ENCODE results near the gene KIAA0408. TPM values are rescaled to one million over a fixed set of nuclear protein-coding genes. Genes with fewer than 3 reads are reported as not detected.
A peak's percentile ranks its signal among the peaks of the same experiment; 100 is the strongest.

Gene KIAA0408
- polyA plus RNA-seq, 3 donors from 2014 or later = not detected

GRCh38 chr6:127475823-127476176, 16.6 kb upstream of the KIAA0408 start:
- H3K4me3 Mint-ChIP-seq = no peak overlapping the region
- H3K27me3 Mint-ChIP-seq (ENCODE audit: low read depth in 3 of 3) = peaks cover 4 to 7% (median 6%) of the 10 kb centered on the region in 3 donors
- H3K36me3 Mint-ChIP-seq = peaks cover 0 to 3% (median 0%) of the 10 kb centered on the region in 3 donors
- no peaks in the 10 kb centered on the region for H3K4me1 Mint-ChIP-seq
- H3K27ac Mint-ChIP-seq = no peak overlapping the region
- H3K9me3 Mint-ChIP-seq = no peaks in the 10 kb centered on the region
- DNase-seq = no peak

GRCh38 chr6:127475135-127475822, 16.1 kb upstream of the KIAA0408 start:
- Mint-ChIP-seq H3K4me3 (no peak overlapping the region), H3K36me3 (peaks cover 0 to 3% (median 0%) of the 10 kb centered on the region in 3 donors), H3K4me1 (no peaks in the 10 kb centered on the region), H3K27ac (no peak overlapping the region), H3K27me3 (ENCODE audit: low read depth in 3 of 3) (peaks cover 4 to 7% (median 6%) of the 10 kb centered on the region in 3 donors), H3K9me3 (no peaks in the 10 kb centered on the region)
- DNase-seq = no peak

- Mint-ChIP-seq H3K4me3 (no peak overlapping the region), H3K27ac (no peak overlapping the region), H3K36me3 (no peaks in the 10 kb centered on the region), H3K27me3 (ENCODE audit: low read depth in 3 of 3) (peaks cover 0 to 3% (median 3%) of the 10 kb centered on the region in 3 donors), H3K4me1 (no peaks in the 10 kb centered on the region), H3K9me3 (no peaks in the 10 kb centered on the region)
- DNase-seq = no peak
These were observed 12.4 kb upstream of the KIAA0408 start for GRCh38 chr6:127471379-127472255.

GRCh38 chr6:127468936-127469335, 9.7 kb upstream of the KIAA0408 start:
- H3K4me3 Mint-ChIP-seq = no peak overlapping the region
- DNase-seq = no peak
- no peak overlapping the region for H3K27ac Mint-ChIP-seq
- no peaks in the 10 kb centered on the region for H3K4me1 Mint-ChIP-seq
- H3K36me3 Mint-ChIP-seq = no peaks in the 10 kb centered on the region
- no peaks in the 10 kb centered on the region for H3K27me3 Mint-ChIP-seq (ENCODE audit: low read depth in 3 of 3)
- H3K9me3 Mint-ChIP-seq = peaks cover 0 to 2% (median 0%) of the 10 kb centered on the region in 6 donors

GRCh38 chr6:127466416-127466815, 7.2 kb upstream of the KIAA0408 start:
- no peak for DNase-seq
- Mint-ChIP-seq H3K4me3 (no peak overlapping the region), H3K27ac (no peak overlapping the region), H3K27me3 (ENCODE audit: low read depth in 3 of 3) (peaks cover 0 to 3% (median 0%) of the 10 kb centered on the region in 3 donors), H3K9me3 (peaks cover 0 to 2% (median 0%) of the 10 kb centered on the region in 6 donors), H3K4me1 (no peaks in the 10 kb centered on the region), H3K36me3 (no peaks in the 10 kb centered on the region)

- Mint-ChIP-seq H3K36me3 (no peaks in the 10 kb centered on the region), H3K4me3 (no peak overlapping the region), H3K4me1 (no peaks in the 10 kb centered on the region), H3K9me3 (peaks cover 0 to 2% (median 0%) of the 10 kb centered on the region in 6 donors), H3K27ac (no peak overlapping the region), H3K27me3 (ENCODE audit: low read depth in 3 of 3) (peaks cover 0 to 4% (median 3%) of the 10 kb centered on the region in 3 donors)
- peak in 2 of 3 donors; percentile 19 to 37 for DNase-seq
These were observed 5.8 kb upstream of the KIAA0408 start for GRCh38 chr6:127464881-127465459.

- no peak for DNase-seq
- Mint-ChIP-seq H3K9me3 (peaks cover 0 to 2% (median 0%) of the 10 kb centered on the region in 6 donors), H3K4me3 (no peak overlapping the region), H3K27ac (no peak overlapping the region), H3K4me1 (no peaks in the 10 kb centered on the region), H3K36me3 (no peaks in the 10 kb centered on the region), H3K27me3 (ENCODE audit: low read depth in 3 of 3) (peaks cover 0 to 4% (median 3%) of the 10 kb centered on the region in 3 donors)
These were observed 5.1 kb upstream of the KIAA0408 start for GRCh38 chr6:127464161-127464880.

- Mint-ChIP-seq H3K4me3 (no peak overlapping the region), H3K27ac (no peak overlapping the region), H3K36me3 (no peaks in the 10 kb centered on the region), H3K27me3 (ENCODE audit: low read depth in 3 of 3) (peaks cover 0 to 4% (median 3%) of the 10 kb centered on the region in 3 donors), H3K4me1 (no peaks in the 10 kb centered on the region), H3K9me3 (peaks cover 0 to 2% (median 0%) of the 10 kb centered on the region in 6 donors)
- DNase-seq = no peak
These were observed 3.9 kb upstream of the KIAA0408 start for GRCh38 chr6:127463056-127463455.

GRCh38 chr6:127462376-127462775, 3.2 kb upstream of the KIAA0408 start:
- no peak overlapping the region for H3K27ac Mint-ChIP-seq

GRCh38 chr6:127460465-127460864, 1.3 kb upstream of the KIAA0408 start:
- Mint-ChIP-seq H3K4me1 (no peaks in the 10 kb centered on the region), H3K4me3 (no peak overlapping the region), H3K9me3 (peaks cover 0 to 2% (median 0%) of the 10 kb centered on the region in 6 donors), H3K27ac (no peak overlapping the region), H3K36me3 (no peaks in the 10 kb centered on the region), H3K27me3 (ENCODE audit: low read depth in 3 of 3) (peaks cover 2 to 4% (median 3%) of the 10 kb centered on the region in 3 donors)
- no peak for DNase-seq

More at GRCh38 chr6:127462376-127462775, 3.2 kb upstream of the KIAA0408 start:
- Mint-ChIP-seq H3K36me3 (no peaks in the 10 kb centered on the region), H3K4me1 (no peaks in the 10 kb centered on the region), H3K4me3 (no peak overlapping the region), H3K9me3 (peaks cover 0 to 2% (median 0%) of the 10 kb centered on the region in 6 donors), H3K27me3 (ENCODE audit: low read depth in 3 of 3) (peaks cover 0 to 4% (median 3%) of the 10 kb centered on the region in 3 donors)
- no peak for DNase-seq

GRCh38 chr6:127458817-127459216, 372 bp downstream of the KIAA0408 start:
- H3K27me3 Mint-ChIP-seq (ENCODE audit: low read depth in 3 of 3) = peaks cover 2 to 4% (median 3%) of the 10 kb centered on the region in 3 donors
- no peaks in the 10 kb centered on the region for H3K4me1 Mint-ChIP-seq
- H3K9me3 Mint-ChIP-seq = no peaks in the 10 kb centered on the region
- no peaks in the 10 kb centered on the region for H3K36me3 Mint-ChIP-seq
- H3K27ac Mint-ChIP-seq = no peak overlapping the region
- no peak overlapping the region for H3K4me3 Mint-ChIP-seq
- DNase-seq = no peak

GRCh38 chr6:127458222-127458621, 967 bp downstream of the KIAA0408 start:
- Mint-ChIP-seq H3K9me3 (no peaks in the 10 kb centered on the region), H3K4me1 (no peaks in the 10 kb centered on the region)

GRCh38 chr6:127457456-127458064, 1.6 kb downstream of the KIAA0408 start:
- H3K27me3 Mint-ChIP-seq (ENCODE audit: low read depth in 3 of 3) = peaks cover 3 to 4% (median 4%) of the 10 kb centered on the region in 3 donors
- no peaks in the 10 kb centered on the region for H3K9me3 Mint-ChIP-seq
- H3K4me3 Mint-ChIP-seq = no peak overlapping the region
- H3K4me1 Mint-ChIP-seq = no peaks in the 10 kb centered on the region
- no peak for DNase-seq
- H3K27ac Mint-ChIP-seq = no peak overlapping the region
- no peaks in the 10 kb centered on the region for H3K36me3 Mint-ChIP-seq

More at GRCh38 chr6:127458222-127458621, 967 bp downstream of the KIAA0408 start:
- no peak for DNase-seq
- Mint-ChIP-seq H3K36me3 (no peaks in the 10 kb centered on the region), H3K4me3 (no peak overlapping the region), H3K27ac (no peak overlapping the region), H3K27me3 (ENCODE audit: low read depth in 3 of 3) (peaks cover 3 to 4% (median 4%) of the 10 kb centered on the region in 3 donors)
